Embryonic facial prominence (tissue), 1 donor: Measurements from ENCODE around the gene TLE2.

Source experiments
- DNase-seq: peaks from one replicate; pipeline ENCODE4 v3.0.0-alpha.2; 2016; ENCODE audit errors: extremely low spot score

The TLE2 gene

DNA sequence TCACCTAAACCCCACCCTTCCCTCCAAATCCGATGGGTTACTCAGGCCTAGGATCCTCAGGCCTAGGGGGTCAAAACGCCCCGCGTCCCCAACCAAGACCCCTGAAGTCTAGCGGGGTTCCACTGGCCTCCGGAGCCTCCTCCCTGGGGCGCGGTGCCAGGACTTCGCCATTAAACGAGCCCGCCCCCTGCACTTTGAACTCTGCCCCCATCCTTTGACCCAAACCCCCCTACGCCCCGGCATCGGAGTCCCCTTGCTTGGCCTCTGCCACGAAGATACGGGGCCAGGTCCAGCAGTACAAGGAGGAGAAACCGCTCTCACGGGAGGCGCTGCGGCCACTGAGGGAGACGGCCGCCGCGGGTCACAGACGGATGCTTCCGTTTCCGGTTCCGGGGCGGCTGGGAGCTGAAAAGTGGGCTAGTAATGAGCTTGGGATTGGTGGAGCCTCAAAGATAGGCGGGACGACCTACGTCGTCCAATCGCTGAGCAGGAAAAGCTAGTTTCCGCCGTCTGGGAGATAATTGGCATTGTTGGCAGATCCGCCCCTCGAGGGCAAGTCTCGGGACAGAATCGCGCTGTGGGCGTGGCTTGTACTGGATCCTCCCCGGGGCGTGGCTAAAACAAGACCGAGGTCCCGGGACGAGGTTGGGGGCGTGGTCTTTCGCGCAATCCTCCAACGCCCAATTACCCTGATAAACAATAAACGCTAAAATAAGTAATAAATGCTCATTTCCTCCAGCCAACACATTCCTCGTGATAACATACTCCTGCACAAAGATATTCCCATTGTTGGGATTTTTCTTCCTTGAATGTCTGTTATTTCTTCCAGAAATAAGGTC is 78.6 kb downstream of the TLE2 start:
- DNase-seq, result peak; percentile 98

DNA sequence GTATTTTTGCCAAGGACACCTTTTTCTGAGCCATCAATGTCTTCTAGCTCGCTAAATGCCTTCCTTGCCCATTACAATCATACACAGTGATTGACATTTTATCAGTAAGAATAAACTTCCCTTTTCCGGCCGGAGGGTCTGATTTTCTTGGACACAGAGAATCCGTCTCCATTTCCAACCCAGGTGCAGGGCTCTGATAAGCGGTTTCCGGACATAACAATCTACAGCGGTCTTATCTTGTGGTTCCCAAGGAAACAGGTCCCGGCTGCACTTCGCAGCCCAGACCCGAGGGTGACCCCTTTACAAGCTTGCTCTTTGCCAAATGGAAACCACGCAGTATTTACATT is 79.2 kb downstream of the TLE2 start:
- no peak for DNase-seq
